Psoas muscle (tissue), 8 donors: ENCODE measurements around the gene UPF2. TPM values are rescaled to one million over a fixed set of nuclear protein-coding genes. Genes with fewer than 3 reads are reported as not detected.
"Not testable (repeated sequence)": the region's sequence is repeated elsewhere in the genome, so short reads cannot be mapped to it uniquely, and the experiment has no call there.

Experiments
- ATAC-seq, 4 donors: fragments of 200-7000 bp; cut with Tn5 transposase; one replicate each; pipeline ENCODE4 v1.9.1; 2020; ENCODE audit warnings: moderate library complexity in 3 of 4, mild to moderate bottlenecking in 2 of 4
- DNase-seq, 2 donors: peaks; one replicate each; pipeline ENCODE4 v3.0.0-alpha.2; 2020
- H3K27ac ChIP-seq: fragments of 200-600 bp; one replicate; pipeline ENCODE4 v1.8.0; 2022
- H3K27me3 ChIP-seq, 3 donors: fragments of 200-600 bp in 1 of 3; one replicate each; pipeline versions ENCODE4 v1.6.1 to v1.8.0; 2013 to 2022; ENCODE audit warnings: low read length in 2 of 3, mild to moderate bottlenecking in 2 of 3, moderate library complexity in 1 of 3; ENCODE audit not compliant: insufficient read depth in 3 of 3
- H3K36me3 ChIP-seq, 2 donors: fragments of 200-600 bp in 1 of 2; one replicate each; pipeline versions ENCODE4 v1.6.1 to v1.8.0; 2013 to 2022; ENCODE audit warnings: low read depth in 1 of 2, mild to moderate bottlenecking in 1 of 2, moderate library complexity in 1 of 2; ENCODE audit not compliant: insufficient read depth in 1 of 2
- H3K4me1 ChIP-seq: fragments of 200-600 bp; one replicate; pipeline ENCODE4 v1.8.0; 2022
- H3K4me3 ChIP-seq: fragments of 200-600 bp; one replicate; pipeline ENCODE4 v1.8.0; 2022; ENCODE audit warnings: mild to moderate bottlenecking
- H3K9me3 ChIP-seq: fragments of 200-600 bp; one replicate; pipeline ENCODE4 v1.8.0; 2022
- WGBS, 3 donors: extraction: QIAGEN DNeasy Blood & Tissue Kit; methylation state at CpG; one replicate each; pipeline versions ENCODE4 v1.1.6 to v1.1.7; 2013; 5-methylcytosine and 5-hydroxymethylcytosine counted together
- intact Hi-C, 2 donors: fragments of 100-400 bp; cut with DNase I; formaldehyde crosslinking; loops; one replicate each; pipeline versions ENCODE4 v1.11.0 to v1.14.2; 2022
- polyA plus RNA-seq, 3 donors: library from polyadenylated mRNA; stranded (reverse); fragments of 200-250 nt; gene quantifications; one replicate each; pipeline ENCODE4 v1.2.3, GENCODE V29; 2013
- total RNA-seq, 4 donors: library from RNA; stranded (reverse); fragmentation: NEBNext Ultra II Directional in 2 of 4; extraction: Animal tissue kit (Norgen Biotek cat#: 25700) in 2 of 4; gene quantifications; one replicate each; pipeline versions ENCODE4 v1.2.1 to v1.2.4, GENCODE V29; 2021 to 2023
- TF ChIP-seq, protein P1 (sequence below): fragments of 200-600 bp; IDR thresholded peaks from one replicate; pipeline ENCODE4 v1.8.0; 2022; ENCODE audit warnings: antibody characterized with exemption
- donor health status: healthy with polysubstance abuse.
- donor health status: DM: no; HTN: no; CAD: no; lungs with moderate emphysema.
- donor health status: Bipolar disorder and iron deficiency.
- donor health status: healthy.
- donor health status: DM: yes; HTN: yes; CAD: no.
- donor health status: DM: no; HTN: no; CAD: no.
- donor health status: DM: no; HTN: no; CAD: no.
- donor health status: DM: yes; HTN: yes; CAD: no.

UPF2 gene
- total and polyA plus RNA-seq, 7 donors = 12.7 to 35.1 (median 23.6) TPM

DNA sequence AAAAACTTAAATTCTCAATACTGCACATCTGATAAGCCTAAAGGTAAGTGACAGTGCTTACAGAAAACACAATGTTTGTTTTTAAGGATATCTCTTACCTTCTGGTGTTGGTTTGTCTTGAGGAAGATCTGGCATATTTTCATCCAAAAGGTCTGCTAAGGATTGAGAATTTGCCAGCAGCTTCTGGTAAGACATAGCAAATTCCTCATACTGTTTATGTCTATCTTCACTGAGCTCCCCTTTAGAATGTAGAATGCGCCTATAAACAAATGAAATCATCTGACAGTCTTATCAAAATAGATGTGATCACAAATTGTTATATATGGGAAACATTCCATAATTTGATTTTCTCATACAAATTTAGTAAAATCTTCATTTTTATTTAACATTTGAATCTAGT is 28.7 kb downstream of the UPF2 start:
- H3K27ac ChIP-seq = no peak overlapping the region
- no peak for DNase-seq
- WGBS, 3 donors = 98 to 100% (median 100%) methylated on average over 1 of the region's 1 CpG
- H3K9me3 ChIP-seq = peaks cover 10% of the 10 kb centered on the region
- no peak for ATAC-seq
- no peaks in the 10 kb centered on the region for H3K27me3 ChIP-seq
- intact Hi-C loops = no loop called here
- TF ChIP-seq, protein P1, sequence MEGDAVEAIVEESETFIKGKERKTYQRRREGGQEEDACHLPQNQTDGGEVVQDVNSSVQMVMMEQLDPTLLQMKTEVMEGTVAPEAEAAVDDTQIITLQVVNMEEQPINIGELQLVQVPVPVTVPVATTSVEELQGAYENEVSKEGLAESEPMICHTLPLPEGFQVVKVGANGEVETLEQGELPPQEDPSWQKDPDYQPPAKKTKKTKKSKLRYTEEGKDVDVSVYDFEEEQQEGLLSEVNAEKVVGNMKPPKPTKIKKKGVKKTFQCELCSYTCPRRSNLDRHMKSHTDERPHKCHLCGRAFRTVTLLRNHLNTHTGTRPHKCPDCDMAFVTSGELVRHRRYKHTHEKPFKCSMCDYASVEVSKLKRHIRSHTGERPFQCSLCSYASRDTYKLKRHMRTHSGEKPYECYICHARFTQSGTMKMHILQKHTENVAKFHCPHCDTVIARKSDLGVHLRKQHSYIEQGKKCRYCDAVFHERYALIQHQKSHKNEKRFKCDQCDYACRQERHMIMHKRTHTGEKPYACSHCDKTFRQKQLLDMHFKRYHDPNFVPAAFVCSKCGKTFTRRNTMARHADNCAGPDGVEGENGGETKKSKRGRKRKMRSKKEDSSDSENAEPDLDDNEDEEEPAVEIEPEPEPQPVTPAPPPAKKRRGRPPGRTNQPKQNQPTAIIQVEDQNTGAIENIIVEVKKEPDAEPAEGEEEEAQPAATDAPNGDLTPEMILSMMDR = no peak
- peaks cover 2% of the 10 kb centered on the region for H3K4me1 ChIP-seq
- peaks cover 2 to 34% of the 10 kb centered on the region in 2 donors for H3K36me3 ChIP-seq
- H3K4me3 ChIP-seq = no peak overlapping the region

DNA sequence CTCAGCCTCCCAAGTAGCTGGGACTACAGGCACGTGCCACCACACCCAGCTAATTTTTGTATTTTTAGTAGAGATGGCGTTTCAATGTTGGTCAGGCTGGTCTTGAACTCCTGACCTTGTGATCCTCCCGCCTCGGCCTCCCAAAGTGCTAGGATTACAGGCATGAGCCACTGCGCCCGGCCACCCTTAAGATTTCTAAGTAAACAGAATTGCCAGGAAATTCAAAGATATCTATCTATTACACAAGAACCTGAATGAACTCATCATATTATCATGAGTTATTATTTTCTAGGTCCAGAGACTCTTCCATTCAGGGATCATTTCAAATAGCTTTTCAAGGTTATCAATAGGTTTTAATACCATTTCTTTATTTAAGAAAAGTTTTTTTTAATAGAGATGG is 29.2 kb downstream of the UPF2 start:
- Histone ChIP-seq H3K9me3 (peaks cover 10% of the 10 kb centered on the region), H3K36me3 (peaks cover 2 to 34% of the 10 kb centered on the region in 2 donors)
- DNase-seq, intact Hi-C loops, H3K27me3 ChIP-seq, H3K4me3 ChIP-seq, ATAC-seq, H3K4me1 ChIP-seq, H3K27ac ChIP-seq: not testable (repeated sequence)
- 97 to 98% (median 97%) methylated on average over 6 of the region's 6 CpGs for WGBS, 3 donors

DNA sequence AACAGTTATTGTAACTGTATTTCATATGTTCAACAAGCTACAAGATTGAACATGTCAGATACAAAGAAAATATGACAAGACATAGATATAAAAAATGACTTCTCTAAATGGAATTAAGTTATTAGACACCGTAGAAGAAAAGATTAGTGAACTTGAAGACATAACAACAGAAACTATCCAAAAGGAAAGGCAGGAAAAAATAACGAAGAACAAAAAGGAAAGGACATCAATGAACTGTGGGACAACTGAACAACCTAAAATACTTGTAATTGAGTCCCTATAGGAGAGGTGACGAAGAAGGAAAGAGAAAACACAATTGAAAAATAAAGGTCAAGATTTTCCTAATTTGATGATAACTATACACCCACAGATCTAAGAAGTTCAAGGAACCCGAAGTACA is 32.3 kb downstream of the UPF2 start:
- Histone ChIP-seq H3K36me3 (peaks cover 2 to 52% of the 10 kb centered on the region in 2 donors), H3K9me3 (peaks cover 10% of the 10 kb centered on the region), H3K27me3 (no peaks in the 10 kb centered on the region), H3K4me3 (no peak overlapping the region), H3K4me1 (no peaks in the 10 kb centered on the region), H3K27ac (no peak overlapping the region)
- intact Hi-C loops = no loop called here
- no peak for ATAC-seq
- no peak for DNase-seq
- WGBS, 3 donors = 96 to 99% (median 97%) methylated on average over 4 of the region's 4 CpGs
- TF ChIP-seq, protein P1 = no peak

DNA sequence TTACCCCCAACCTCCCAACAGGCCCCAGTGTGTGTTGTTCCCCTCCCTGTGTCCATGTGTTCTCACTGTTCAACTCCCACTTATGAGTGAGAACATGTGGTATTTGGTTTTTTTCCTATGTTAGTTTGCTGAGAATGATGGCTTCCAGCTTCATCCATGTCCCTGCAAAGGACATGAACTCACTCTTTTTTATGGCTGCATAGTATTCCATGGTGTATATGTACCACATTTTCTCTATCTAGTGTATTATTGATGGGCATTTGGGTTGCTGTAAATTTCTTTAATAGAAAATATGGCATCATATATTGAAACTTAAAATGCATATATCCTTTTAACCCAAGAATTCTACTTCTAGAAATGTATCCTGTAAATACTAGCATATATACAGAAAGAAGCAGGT is 33.8 kb downstream of the UPF2 start:
- ATAC-seq, DNase-seq, H3K4me3 ChIP-seq, H3K4me1 ChIP-seq, intact Hi-C loops, H3K27me3 ChIP-seq, H3K27ac ChIP-seq: not testable (repeated sequence)
- Histone ChIP-seq H3K9me3 (peaks cover 10% of the 10 kb centered on the region), H3K36me3 (peaks cover 2 to 66% of the 10 kb centered on the region in 2 donors)

DNA sequence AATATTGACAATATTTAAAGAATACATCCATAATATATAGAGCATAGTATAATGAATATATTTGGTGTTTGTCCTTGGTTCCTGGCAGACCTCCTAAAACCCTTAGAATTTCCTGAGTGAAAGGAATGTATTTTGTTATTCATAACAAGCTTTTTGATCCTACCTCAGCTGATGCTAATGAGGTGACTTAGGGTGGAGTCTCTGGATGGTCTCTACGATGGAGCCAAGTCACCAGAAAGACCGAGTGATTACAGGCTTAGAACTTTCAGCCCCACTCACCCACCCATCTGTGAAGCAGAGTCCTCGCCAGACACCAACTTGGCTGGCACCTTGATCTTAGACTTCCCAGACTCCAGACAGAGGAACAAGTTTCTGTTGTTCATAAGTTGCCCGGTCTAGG is 35.9 kb downstream of the UPF2 start:
- Histone ChIP-seq H3K4me3 (no peak overlapping the region), H3K9me3 (peaks cover 10% of the 10 kb centered on the region), H3K27ac (no peak overlapping the region), H3K36me3 (peaks cover 2 to 74% of the 10 kb centered on the region in 2 donors), H3K27me3 (no peaks in the 10 kb centered on the region), H3K4me1 (no peaks in the 10 kb centered on the region)
- TF ChIP-seq, protein P1 = no peak
- intact Hi-C loops = no loop called here
- DNase-seq (no peak), ATAC-seq (no peak)
- 78 to 87% (median 80%) methylated on average over 4 of the region's 4 CpGs for WGBS, 3 donors

DNA sequence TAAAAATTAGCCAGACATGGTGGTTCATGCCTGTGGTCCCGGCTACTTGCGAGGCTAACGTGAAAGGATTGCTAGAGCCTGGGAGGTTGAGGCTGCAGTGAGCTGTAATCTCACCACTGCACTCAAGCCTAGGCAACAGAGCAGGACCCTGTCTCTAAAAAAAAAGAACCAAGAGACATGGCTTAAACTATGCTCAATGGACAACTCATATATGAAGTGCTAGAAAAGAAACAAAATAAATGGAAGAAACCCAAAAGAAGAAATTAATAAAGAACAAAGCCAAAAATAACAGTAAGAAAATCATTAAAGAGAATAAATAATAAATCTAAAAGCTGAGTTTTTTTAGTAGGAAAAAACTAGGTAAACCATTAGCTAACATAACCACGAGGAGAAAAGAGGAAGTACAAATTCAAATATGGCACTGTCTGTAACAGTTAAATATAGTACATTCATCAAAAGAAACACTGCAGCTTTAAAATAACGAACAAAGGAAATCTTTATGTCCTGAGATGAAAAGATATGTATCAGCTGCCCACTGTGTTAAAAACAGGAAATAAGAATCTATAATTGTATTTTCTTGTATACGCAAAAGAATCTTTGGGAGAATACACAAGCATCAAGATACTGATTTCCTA is 48.7 kb downstream of the UPF2 start:
- no peak for ATAC-seq

More for the DNA sequence above, 48.7 kb downstream of the UPF2 start:
- H3K27ac ChIP-seq = no peak overlapping the region
- no peak overlapping the region for H3K4me3 ChIP-seq
- WGBS, 3 donors = 80 to 84% (median 80%) methylated on average over 6 of the region's 6 CpGs
- DNase-seq = no peak
- TF ChIP-seq, protein P1 = no peak
- no peaks in the 10 kb centered on the region for H3K4me1 ChIP-seq
- intact Hi-C loops = no loop called here
- no peaks in the 10 kb centered on the region for H3K27me3 ChIP-seq
- H3K9me3 ChIP-seq = no peaks in the 10 kb centered on the region
- peaks cover 5 to 61% of the 10 kb centered on the region in 2 donors for H3K36me3 ChIP-seq
